HG03439 (cell line): Measurements from ENCODE around the gene DMRTC2.

Experiments used
- ATAC-seq: cut with Tn5 transposase; IDR thresholded peaks from one replicate; pipeline ENCODE4 v1.9.1; 2021; ENCODE audit warnings: mild to moderate bottlenecking, moderate library complexity; ENCODE audit not compliant: unreplicated experiment

Gene DMRTC2

DNA sequence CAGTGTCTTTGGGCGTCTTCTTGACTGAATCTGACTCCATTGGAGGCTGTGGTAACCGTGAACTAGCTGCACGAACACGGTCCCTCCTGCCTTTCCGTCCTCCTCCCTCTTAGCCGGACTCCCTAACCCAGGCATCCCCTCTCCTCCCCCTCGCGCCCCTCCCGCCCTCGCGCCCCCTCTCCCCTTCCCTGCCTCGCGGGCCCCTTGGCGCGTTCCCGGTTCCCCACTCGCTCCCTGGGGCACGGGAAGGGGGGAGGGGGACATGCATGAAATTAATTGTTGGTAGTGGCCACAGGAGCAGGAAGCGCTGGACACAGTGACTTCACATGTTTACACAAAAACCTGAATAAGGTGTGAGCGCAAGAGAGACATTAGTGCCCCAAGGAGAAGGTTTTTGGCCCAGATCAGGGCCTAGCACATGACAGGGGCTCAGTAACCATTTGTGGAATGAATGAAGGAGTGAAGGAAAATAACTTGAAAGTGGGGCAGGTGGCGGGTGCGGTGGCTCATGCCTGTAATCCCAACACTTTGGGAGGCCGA lies 279 bp downstream of the DMRTC2 start:
- no peak for ATAC-seq

DNA sequence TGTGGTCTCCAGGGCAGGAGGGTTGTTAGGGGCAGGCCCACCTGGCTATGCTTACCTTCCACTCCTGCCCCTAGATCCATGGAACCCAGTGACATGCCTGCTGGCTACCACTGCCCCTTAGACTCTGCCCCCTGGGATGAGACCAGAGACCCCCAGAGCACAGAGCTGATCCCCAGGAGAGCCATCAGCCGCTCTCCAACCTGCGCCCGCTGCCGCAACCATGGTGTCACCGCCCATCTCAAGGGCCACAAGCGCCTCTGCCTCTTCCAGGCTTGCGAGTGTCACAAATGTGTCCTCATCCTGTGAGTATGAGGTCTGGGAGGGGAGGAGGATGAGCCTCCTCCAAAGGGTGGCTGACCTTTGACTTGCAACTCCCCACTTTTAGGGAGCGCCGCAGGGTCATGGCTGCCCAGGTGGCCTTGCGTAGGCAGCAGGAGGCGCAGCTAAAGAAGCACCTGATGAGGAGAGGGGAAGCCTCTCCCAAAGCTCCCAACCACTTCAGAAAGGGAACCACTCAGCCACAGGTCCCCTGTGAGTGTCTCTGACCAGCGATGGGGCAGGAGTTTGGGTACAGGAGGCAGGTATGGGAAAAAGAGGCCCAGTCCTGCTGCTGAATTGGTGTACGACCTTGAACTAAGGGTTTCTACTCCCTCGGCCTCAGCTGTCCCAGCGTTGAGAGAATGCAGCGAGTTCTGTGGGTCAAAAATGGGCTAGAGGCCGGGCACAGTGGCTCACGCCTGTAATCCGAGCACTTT lies 2.7 kb downstream of the DMRTC2 start:
- no peak for ATAC-seq

DNA sequence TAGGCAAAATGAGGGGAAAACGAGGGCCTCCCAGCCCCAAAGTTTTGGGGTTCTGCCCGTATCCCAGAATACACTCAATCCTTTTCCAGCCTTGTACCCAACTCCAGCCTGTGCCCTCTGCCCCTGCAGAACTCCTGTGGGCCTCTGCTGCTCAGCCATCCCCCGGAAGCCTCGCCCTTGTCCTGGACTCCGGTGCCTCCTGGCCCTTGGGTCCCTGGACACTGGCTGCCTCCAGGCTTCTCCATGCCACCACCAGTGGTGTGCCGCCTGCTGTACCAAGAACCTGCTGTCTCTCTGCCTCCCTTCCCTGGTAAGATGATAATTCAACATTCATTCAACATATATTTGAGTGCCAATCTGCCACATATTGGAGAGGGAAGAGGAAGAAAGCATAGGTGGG lies 3.8 kb downstream of the DMRTC2 start:
- ATAC-seq = no peak

DNA sequence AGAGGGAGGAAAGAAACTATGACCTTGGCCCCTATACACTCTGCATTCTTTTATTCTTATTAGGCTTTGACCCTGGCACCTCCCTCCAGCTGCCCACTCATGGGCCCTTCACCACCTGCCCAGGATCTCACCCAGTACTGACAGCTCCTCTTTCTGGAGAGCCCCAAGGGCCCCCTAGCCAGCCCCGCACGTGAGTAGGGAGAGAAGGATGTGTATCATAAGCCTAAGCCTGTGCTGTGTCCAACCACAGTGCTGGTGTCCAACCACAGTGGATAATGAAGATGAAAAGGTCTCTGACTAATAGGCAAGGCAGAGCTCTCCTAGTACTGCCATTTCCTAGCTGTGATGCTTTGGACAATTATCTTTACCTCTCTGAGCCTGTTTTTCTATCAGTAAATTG lies 4.2 kb downstream of the DMRTC2 start:
- no peak for ATAC-seq

DNA sequence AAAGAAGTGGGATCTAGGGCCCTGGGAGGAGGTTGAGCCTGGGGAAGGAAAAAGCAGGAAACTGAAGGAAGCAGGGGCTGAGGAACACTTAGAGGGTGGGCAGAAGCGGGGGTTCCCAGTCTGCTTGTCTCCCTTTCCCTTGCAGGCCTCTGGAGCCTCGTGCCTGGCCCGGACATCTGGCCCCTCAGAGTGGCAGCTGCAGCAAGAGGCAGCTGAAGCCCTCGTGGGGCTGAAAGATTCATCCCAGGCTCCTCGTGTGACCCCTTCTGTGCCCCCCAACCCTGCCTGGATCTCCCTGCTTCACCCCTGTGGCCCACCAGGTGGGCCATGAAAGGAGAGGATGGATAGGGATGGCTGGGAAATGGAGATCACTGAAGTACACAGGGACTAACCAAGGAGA lies 5.5 kb downstream of the DMRTC2 start:
- no peak for ATAC-seq

DNA sequence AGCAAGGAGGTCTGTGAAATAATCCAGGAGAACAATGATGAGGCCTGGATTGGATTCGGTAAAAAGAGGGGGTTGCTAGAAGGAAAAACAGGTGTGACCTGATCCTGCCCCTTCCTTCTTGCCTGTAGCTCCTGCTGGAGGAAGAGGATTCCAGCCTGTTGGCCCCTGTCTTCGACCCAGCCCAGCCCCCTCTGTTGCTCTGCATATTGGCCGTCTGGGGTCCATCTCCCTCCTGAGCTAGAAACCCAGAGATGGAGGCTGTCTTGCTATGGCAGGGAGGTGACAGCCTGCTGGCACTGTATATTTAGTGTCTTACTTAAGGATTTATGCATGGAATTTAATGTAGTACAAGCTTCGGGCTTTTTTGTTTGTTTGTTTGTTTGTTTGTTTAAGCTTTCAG lies 6.6 kb downstream of the DMRTC2 start:
- ATAC-seq = no peak

DNA sequence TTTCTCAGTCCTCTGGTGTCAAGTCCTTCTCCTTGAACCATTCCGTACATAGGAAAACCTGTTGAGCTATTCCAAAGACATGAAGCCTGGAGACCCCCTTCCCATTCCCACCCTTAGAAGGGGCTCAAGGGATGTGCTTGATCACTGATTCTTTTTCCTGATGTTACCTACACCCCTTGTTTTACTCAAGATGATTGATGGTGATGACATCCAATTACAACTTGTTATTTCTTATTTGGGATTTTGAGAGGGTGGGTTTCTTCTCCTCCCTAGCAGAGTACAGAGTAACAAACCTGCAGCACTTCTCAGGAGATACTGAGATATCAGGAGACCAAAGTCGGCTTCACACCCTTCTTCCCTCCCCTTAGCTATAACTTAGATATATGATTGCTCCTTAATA lies 8.5 kb downstream of the DMRTC2 start:
- ATAC-seq = no peak

DNA sequence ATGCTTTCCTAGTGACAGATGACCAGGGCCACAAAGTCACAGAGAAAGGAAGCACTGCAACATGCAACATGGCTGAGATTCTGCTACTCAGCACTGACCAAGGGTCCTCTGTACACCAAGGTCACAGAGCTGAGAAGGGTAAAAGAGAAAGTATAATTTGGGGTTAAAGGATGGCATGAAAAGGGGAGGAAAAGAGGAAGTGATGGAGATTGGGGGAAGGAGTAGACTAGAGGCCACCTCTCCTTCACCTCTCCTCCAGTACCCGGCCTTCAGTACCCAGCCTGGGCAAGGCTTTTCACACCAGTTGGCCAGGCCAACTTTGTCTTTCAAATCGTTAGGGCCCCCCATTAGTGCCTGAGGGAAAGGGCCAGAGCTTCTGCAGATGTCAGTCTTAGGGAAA lies 8.9 kb downstream of the DMRTC2 start:
- ATAC-seq = no peak

DNA sequence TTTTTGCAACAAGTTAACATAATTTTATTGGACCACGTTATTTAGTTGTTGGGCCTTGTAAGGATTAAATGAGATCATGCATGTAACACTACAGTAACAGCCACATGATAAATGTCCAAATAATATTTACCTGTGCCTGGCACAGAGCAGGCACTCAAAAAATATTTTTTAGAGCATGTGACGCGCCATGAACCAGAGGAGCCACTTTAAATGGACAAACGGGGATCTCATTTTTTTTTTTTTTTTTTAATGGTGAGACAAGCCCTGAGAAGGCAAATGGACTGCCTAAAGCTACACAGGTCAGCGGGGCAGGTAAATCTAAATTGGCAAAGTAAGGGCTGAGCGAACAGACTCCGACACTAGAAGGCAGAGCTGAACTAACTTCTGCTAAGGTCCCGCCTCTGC lies 14.4 kb downstream of the DMRTC2 start:
- no peak for ATAC-seq

DNA sequence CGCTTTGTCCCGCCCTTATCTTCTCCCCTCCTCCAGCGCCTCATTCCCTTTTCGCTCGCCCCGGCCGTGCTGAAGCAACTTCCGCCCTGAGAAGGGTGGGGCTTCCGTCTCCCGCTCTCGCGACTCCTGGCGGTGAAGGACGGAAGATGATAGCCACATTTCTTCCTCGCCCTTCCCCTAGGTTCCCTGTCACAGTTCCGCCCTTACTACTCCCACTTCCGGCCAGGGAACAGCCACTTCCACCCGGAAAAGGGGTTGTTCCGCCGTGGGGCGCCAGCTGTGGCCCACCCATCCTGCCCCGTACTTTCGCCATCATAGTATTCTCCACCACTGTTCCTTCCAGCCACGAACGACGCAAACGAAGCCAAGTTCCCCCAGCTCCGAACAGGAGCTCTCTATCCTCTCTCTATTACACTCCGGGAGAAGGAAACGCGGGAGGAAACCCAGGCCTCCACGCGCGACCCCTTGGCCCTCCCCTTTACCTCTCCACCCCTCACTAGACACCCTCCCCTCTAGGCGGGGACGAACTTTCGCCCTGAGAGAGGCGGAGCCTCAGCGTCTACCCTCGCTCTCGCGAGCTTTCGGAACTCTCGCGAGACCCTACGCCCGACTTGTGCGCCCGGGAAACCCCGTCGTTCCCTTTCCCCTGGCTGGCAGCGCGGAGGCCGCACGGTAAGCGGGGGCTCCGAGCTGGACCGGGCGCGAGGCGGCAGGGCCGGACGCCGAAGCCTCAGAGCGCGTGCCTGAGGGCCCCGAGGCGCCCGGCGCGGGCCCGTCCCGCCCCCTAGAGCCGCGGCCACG lies 15.0 kb downstream of the DMRTC2 start, which contains the start of gene RPS19:
Gene RPS19 (plus strand): TSS at position 638 of the 801 bp plus-strand sequence. CDS start 520 bp downstream, outside the sequence.
- ATAC-seq = peak; percentile 82

DNA sequence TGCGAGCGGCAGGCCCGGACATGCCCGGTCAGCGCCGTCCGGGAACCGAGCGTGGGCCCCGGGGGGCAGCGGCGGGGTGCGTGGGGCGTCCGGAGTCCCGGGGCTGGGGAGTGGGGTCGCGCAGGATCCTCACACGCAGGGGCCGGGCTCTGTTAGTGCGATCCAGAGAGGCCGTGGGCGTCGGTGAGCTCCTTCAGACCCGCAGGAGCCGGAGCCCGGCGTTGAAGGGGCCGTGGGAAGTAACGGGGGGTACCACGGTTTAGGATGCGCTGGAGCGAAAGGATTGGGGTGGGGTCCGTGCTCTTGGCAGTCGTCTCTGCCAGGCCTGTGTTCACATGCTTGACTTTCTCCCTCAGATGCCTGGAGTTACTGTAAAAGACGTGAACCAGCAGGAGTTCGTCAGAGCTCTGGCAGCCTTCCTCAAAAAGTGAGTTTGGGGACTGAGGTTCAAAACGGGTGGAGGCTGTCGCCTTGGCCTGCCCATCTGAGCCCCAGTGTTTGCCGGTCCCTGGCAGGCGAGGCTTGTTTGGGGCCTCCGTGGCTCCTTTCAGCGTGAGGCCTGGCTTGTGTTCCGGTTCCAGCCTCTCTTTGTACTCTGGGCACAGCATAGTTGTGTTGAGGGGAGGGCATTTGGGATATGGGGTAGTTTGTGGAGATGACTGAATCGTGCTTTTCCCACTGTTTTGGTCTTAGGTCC lies 15.7 kb downstream of the DMRTC2 start:
- ATAC-seq = no peak

DNA sequence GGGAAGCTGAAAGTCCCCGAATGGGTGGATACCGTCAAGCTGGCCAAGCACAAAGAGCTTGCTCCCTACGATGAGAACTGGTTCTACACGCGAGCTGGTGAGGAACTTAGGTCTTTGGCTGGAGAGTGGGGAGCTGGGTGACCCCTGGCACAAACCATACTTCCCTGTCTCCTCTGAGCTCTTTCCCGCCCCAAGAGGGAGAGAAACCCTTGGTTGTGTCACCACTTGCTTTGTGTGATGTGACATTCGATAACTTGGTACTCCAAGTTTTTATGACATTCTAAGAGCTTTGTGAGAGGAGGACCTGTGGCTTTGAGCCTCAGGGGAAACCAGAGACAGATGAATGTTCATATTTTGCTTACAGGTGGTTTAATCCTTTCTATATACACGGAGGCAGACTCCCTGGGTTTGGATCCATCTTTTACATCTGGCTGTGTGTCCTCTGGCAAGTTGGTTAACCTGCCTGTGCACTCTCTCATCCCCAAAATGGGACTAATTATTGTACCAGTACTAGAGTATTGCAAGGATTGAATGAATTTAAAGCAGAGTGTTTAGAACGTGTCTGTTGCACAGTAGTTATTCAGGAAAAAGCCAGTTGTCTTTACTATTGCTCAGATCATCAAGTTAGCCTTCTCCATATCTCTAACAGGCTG lies 16.4 kb downstream of the DMRTC2 start:
- ATAC-seq = no peak

DNA sequence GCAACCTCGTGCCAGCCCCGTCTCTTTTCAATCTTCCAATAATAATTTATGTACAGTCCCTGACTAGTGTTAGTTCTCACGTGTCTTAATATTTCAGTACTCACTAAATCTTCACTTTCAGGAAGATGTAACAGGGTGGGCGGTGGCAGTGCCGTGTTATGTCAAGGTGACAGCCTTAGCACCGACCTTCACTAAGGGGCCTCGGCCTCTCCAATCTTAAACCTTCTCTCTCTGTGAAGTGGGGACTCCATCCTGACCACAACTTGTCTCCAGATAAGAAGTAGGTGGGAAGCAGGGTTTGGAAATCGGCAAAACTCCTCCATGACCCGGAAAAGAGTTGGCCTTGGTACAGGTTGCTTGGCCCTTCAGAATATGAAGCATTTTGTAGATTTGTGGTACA lies 17.0 kb downstream of the DMRTC2 start:
- no peak for ATAC-seq

DNA sequence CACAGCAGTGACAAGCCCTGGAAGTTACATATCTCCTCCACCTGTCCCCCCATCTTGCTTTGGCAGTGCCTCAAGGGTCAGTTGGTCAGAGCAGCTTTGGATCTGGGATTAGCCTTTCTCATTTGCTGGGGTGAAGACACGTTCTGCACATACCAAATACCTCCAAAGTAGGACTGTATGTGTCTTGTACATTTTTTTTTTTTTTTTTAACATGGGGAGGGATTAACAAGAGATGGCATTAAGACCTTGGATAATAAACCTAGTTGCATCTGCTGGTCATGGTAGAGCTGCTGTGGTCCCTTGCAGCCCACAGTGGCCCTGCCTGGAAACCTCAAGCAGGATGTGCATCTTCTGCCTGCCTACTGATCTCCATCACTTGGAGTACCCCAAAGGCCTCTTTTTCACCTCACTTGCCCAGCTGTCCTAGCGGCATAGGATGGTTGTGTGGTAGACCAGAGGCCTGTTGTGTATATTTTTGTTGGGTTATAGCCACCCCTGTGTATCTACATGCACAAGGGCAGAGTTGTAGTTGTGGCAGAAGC lies 17.7 kb downstream of the DMRTC2 start:
- no peak for ATAC-seq

DNA sequence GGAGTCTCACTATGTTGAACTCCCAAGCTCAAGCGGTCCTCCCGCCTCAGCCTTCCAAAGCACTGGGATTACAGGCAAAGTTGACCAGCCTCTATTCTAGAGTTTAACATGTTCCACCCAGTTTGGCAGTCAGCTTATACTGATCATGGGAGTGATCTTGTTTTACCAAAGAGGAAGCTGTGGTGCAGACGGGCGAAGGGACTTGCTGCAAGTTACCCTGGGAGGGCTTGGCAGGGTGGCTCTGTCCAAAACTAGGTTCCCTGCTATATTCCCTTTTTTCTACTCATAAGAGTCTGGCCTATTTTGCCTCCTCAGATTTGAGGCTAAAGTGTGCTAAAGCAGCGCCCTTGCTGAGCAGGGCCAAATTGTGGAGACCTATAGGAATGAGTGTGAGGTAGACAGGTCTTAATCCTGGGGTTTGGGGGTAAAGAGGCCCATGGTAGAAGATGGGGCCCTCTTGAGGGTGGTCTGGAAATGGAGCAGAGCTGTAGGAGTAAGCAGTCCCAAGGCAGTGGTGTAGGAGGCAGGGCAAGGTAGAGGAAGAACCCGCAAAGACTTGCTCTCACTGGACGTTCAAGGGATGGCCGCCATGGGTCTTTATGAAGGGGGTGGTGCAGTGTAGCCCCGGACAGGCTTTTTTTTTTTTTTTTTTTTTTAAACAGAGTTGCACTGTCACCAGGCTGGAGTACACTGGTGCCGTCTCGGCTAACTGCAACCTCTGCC lies 18.5 kb downstream of the DMRTC2 start:
- ATAC-seq = no peak

DNA sequence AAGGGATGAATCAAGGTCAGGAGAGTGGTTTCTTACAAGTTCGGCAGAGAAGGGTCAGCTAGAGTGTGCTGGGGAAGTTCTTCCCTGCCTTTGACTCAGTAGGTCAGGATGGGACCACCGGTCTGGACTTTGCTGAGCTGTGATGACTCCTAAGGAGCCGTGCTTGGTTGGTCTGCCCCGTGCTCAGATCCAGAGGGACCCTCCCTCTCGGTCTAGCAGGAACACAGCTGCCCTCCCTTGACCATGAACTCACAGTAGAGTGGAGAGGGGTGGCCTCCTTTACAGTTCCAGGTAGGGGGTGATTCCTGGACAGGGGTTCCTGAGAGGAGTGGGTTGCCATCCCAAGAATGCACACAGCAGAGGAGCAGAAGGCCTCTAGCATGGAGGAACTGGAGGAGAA lies 19.5 kb downstream of the DMRTC2 start:
- no peak for ATAC-seq

DNA sequence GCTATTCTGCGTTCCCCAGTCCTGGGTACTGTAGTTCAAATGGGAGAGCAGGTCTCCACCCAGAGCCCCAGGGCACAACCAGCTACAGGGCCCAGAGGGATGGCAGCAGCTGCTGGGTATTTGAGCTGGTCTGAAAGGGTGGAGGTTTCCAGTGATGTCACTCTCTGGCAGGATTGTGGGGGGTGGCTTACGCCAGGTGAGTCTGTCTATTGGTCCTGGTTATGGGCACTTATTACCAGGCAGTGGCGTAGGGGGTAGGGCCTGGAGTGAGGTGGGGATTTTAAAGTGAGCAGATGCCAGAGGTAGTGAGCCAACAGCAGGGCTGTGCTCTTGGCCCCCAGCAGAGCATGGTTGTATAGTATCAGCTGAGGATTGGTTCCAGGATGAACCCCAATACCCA lies 21.4 kb downstream of the DMRTC2 start:
- no peak for ATAC-seq

DNA sequence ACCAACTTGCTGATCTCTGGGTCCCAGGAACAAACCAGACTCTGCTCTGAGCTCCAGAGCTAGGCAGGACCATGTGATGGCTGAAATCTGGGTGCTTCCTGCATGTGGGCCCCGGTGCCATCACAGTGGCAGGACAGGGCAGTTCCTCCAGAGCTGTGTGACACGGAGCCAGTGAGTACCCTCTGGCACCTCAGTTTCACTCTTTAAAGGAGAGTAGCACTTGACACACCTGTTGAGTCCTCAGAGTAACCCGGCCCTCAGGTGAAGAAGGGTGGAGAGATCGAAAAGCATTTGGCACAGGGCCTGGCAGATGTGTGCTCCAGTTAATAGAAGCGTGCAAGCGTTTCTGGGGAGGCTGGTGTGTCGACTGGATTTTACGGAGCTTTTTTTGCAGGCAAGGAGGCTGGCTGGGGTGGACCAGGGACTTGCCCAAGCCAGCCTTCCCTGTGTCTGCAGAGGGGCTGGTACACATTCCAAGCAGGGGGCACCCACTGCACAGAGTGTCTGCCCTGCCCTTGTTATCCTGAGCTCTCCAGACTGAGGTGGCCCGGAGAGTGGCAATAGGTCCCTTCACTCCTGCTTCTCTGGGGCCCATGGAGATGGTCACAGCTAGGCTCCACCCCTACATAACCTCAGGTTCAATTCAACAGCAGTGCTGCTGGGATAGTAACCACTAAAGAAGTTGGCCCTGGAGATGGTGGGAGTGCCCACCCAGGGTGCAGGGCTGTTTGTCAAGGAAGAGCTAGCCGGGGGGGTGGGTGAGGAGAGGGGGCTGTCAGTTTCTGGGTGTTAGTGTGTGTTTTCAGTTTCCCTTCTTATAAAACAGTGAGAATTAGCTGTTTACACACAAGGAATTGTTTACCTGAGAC lies 23.5 kb downstream of the DMRTC2 start:
- ATAC-seq = no peak

DNA sequence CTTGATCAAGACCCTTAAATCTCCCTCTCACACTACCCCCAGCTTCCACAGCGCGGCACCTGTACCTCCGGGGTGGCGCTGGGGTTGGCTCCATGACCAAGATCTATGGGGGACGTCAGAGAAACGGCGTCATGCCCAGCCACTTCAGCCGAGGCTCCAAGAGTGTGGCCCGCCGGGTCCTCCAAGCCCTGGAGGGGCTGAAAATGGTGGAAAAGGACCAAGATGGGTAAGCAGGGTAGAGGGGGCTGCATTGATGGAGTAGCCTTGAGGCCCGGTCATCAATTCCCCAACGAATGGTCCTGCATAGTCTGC lies 24.1 kb downstream of the DMRTC2 start:
- ATAC-seq = no peak
